ENCODE data around the gene ARAP1. TPM values are rescaled to one million over a fixed set of nuclear protein-coding genes. Genes with fewer than 3 reads are reported as not detected.
A peak's percentile ranks its signal among the peaks of the same experiment; 100 is the strongest.

Gene ARAP1
- total RNA-seq, 3 donors from 2014 or later, result 85.9 to 109 (median 97.0) TPM

- Histone ChIP-seq H3K27ac (peak overlapping the region in 1 of 2 donors; percentile 23), H3K9me3 (no peaks in the 10 kb centered on the region), H3K36me3 (no peaks in the 10 kb centered on the region), H3K4me1 (peaks cover 2 to 9% of the 10 kb centered on the region in 2 donors), H3K27me3 (no peaks in the 10 kb centered on the region), H3K4me3 (no peak overlapping the region)
- TF ChIP-seq POLR2A (IDR thresholded peaks at IDR 0.05), result no peak
- TF ChIP-seq CTCF (IDR thresholded peaks at IDR 0.05), result no peak
- no peak for TF ChIP-seq POLR2AphosphoS5 (IDR thresholded peaks at IDR 0.05)
- no peak for DNase-seq (ENCODE audit: low spot score in 2 of 2)
- intact Hi-C loops (cut with DNase I; ENCODE audit: low total_unique reads), result no loop called here
These were observed 19.3 kb upstream of the ARAP1 start for GRCh38 chr11:72771507-72771906.

GRCh38 chr11:72770799-72771198, 18.6 kb upstream of the ARAP1 start:
- no peaks in the 10 kb centered on the region for H3K27me3 ChIP-seq
- H3K36me3 ChIP-seq, result no peaks in the 10 kb centered on the region
- H3K9me3 ChIP-seq, result no peaks in the 10 kb centered on the region
- peaks cover 2 to 9% of the 10 kb centered on the region in 2 donors for H3K4me1 ChIP-seq
- TF ChIP-seq POLR2A (IDR thresholded peaks at IDR 0.05) (no peak), POLR2AphosphoS5 (IDR thresholded peaks at IDR 0.05) (no peak), CTCF (IDR thresholded peaks at IDR 0.05) (no peak)
- no peak overlapping the region for H3K27ac ChIP-seq
- intact Hi-C loops (cut with DNase I; ENCODE audit: low total_unique reads), result no loop called here
- no peak overlapping the region for H3K4me3 ChIP-seq
- no peak for DNase-seq (ENCODE audit: low spot score in 2 of 2)

GRCh38 chr11:72769680-72770079, 17.5 kb upstream of the ARAP1 start:
- DNase-seq (ENCODE audit: low spot score in 2 of 2), result no peak
- no peaks in the 10 kb centered on the region for H3K36me3 ChIP-seq
- H3K27ac ChIP-seq, result no peak overlapping the region
- intact Hi-C loops (cut with DNase I; ENCODE audit: low total_unique reads), result no loop called here
- H3K27me3 ChIP-seq, result no peaks in the 10 kb centered on the region
- H3K4me1 ChIP-seq, result peaks cover 2 to 8% of the 10 kb centered on the region in 2 donors
- TF ChIP-seq POLR2AphosphoS5 (IDR thresholded peaks at IDR 0.05) (no peak), POLR2A (IDR thresholded peaks at IDR 0.05) (no peak), CTCF (IDR thresholded peaks at IDR 0.05) (no peak)
- H3K4me3 ChIP-seq, result no peak overlapping the region
- H3K9me3 ChIP-seq, result no peaks in the 10 kb centered on the region

GRCh38 chr11:72768581-72768980, 16.4 kb upstream of the ARAP1 start:
- no peak overlapping the region for H3K4me3 ChIP-seq
- H3K27ac ChIP-seq, result no peak overlapping the region
- TF ChIP-seq POLR2AphosphoS5 (IDR thresholded peaks at IDR 0.05) (no peak), CTCF (IDR thresholded peaks at IDR 0.05) (no peak), POLR2A (IDR thresholded peaks at IDR 0.05) (no peak)
- no peaks in the 10 kb centered on the region for H3K27me3 ChIP-seq
- H3K4me1 ChIP-seq, result no peaks in the 10 kb centered on the region
- H3K9me3 ChIP-seq, result no peaks in the 10 kb centered on the region
- intact Hi-C loops (cut with DNase I; ENCODE audit: low total_unique reads), result no loop called here
- H3K36me3 ChIP-seq, result no peaks in the 10 kb centered on the region
- no peak for DNase-seq (ENCODE audit: low spot score in 2 of 2)

- Histone ChIP-seq H3K36me3 (no peaks in the 10 kb centered on the region), H3K9me3 (no peaks in the 10 kb centered on the region), H3K27me3 (no peaks in the 10 kb centered on the region), H3K4me3 (no peak overlapping the region), H3K4me1 (no peaks in the 10 kb centered on the region), H3K27ac (no peak overlapping the region)
- intact Hi-C loops (cut with DNase I; ENCODE audit: low total_unique reads), result no loop called here
- DNase-seq (ENCODE audit: low spot score in 2 of 2), result no peak
- TF ChIP-seq POLR2AphosphoS5 (IDR thresholded peaks at IDR 0.05) (no peak), CTCF (IDR thresholded peaks at IDR 0.05) (no peak), POLR2A (IDR thresholded peaks at IDR 0.05) (no peak)
These were observed 15.2 kb upstream of the ARAP1 start for GRCh38 chr11:72767203-72768062.
